Activated CD8-positive, alpha-beta memory T cell treated with anti-CD3 and anti-CD28 coated beads for 24 hours (primary cell): ENCODE measurements around the gene IL18RAP.
A peak's percentile ranks its signal among the peaks of the same experiment; 100 is the strongest.

Experiments
- DNase-seq: peaks from one replicate; pipeline ENCODE4 v3.0.0-alpha.2; 2020

The IL18RAP gene

DNA sequence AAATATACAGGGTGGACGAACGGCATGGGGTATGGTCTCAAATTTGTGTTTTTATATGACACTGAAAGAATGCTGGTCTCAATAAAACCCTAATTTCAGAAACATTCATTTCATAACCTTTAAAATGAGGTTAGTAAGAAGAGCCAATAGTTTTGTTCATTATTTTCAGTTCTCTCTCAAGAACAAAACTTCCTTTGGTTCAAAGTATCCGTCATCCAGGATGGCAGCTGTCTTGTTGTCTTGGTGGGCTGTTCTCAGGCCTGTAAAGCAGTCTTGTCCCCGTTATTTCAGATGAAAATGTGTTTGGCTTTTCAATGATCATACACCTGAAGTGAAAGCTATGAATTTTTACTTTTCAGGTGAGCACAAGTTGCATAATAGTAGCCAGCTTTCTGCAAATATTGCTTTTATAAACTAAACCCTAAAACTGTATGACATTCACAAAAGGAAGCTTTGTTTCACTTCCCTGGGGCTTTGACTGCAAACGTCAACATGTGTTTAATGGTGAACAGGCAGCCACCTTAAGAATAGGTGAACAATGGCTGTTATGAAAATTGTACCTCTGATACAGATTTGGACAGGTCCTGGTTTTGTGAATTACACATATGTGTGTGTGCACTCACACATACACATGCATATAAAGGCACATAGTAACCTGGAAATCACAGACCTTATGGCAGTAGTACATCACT, 2.6 kb downstream of the IL18RAP start:
- no peak for DNase-seq

DNA sequence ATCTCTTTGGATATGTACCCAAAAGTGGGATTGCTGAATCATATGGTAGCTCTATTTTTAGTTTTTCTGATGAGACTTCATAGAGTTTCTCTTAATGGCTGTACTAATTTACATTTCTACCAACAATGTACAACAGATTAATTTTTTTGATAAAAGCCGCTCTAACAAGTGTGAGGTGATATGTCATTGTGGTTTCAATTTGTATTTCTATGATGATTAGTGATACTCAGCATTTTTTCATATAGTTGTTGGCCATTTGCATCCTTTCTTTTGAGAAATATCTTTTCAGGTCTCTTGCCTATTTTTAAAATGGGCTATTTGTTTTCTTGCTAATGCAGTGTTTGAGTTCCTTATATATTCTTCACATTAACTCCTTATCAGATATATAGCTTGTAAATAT, 4.3 kb downstream of the IL18RAP start:
- DNase-seq: no peak

DNA sequence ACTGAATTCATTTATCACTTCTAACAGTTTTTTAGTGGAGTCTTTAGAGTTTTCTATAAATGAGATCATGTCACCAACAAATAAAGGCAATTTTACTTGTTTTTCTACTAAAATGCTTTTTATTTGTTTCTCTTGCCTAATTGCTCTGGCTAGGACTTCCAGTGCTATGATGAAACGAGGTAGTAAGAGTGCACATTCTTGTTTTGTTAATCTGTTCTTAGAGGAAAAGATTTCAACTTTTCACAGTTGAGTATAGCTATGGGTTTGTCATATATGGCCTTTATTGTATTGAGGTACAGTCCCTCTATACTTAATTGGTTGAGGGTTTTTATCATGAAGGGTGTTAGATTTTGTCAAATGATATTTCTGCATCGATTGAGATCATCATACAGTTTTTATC, 5.6 kb downstream of the IL18RAP start:
- no peak for DNase-seq

DNA sequence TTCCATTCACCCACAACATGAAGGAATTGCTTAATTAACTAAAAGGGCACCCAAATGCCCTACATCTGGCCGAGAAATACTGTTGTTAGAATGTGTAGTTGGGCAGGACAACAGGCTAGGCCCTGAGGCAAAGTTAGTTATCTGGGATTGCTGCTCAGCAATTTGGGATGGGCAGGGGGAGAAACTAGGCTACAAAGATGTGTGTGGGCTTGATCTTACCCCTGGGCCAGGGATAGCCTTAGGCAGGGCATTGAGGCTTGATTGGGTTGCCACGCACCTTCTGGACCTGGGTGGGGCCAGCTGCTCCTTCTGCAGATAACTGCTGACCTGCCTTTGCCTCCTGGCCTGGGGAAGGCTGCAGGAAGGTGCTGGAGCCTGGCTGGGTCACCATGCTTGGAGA, 9.4 kb downstream of the IL18RAP start:
- no peak for DNase-seq

DNA sequence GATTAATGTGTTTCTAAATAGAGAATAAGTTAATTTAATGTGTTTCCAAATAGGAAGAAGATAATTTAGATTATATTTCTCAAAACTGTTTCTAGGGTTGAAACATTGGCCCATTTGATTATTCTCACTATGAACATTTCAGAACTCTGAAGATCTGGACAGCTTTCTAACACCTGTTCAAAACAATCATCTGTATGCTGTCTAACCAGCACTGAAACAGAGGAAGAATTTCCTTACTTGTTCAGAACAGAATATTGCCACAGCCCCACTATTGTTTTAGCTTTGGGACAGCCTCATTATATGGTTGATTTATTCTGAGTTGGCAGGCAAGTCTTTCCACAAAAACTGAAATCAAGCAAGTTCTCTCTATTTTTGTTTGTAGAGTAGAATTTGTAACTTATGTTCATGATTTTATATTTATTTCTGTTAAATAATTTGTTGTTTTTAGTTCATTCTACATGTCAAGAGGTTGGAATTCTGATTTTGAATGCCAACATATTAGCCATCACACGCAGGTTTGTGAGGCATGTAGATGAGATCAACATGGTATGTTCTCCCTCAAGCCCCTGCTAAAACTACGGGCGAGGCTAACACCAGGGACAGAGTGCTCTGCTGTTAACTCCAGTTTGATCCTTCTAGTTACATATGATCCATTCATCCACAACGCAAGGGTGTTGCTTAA, 11.2 kb downstream of the IL18RAP start:
- no peak for DNase-seq

GRCh38 chr2:102434655-102435381, 11.9 kb downstream of the IL18RAP start:
- DNase-seq: no peak

GRCh38 chr2:102435741-102436140, 12.8 kb downstream of the IL18RAP start:
- DNase-seq: no peak

- DNase-seq: no peak
These were observed 13.4 kb downstream of the IL18RAP start for GRCh38 chr2:102436323-102436722.

GRCh38 chr2:102437122-102437521, 14.2 kb downstream of the IL18RAP start:
- DNase-seq: no peak

- no peak for DNase-seq
These were observed 15.2 kb downstream of the IL18RAP start for GRCh38 chr2:102438111-102438510.

DNA sequence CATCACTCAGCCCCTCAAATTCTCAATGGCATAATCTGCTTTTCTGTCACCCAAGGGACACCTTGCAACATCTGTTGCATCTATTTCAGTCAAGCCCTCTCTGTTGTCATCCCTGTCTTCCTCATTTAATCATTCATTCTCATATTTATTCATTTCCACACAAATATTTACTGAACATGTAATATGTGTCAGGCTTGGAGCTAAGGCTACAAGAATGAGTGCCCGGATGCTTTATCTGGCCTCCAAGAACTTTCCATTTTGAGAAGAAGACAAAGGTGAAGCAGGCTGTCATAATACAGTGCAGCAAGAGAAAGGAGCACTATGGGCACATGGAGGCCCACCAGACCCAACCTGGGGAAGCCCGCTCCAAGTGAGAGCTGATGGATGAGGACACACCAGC, 15.6 kb downstream of the IL18RAP start:
- DNase-seq: no peak

GRCh38 chr2:102439065-102439695, 16.2 kb downstream of the IL18RAP start:
- DNase-seq: no peak

GRCh38 chr2:102442967-102443828, 20.2 kb downstream of the IL18RAP start:
- DNase-seq: no peak

DNA sequence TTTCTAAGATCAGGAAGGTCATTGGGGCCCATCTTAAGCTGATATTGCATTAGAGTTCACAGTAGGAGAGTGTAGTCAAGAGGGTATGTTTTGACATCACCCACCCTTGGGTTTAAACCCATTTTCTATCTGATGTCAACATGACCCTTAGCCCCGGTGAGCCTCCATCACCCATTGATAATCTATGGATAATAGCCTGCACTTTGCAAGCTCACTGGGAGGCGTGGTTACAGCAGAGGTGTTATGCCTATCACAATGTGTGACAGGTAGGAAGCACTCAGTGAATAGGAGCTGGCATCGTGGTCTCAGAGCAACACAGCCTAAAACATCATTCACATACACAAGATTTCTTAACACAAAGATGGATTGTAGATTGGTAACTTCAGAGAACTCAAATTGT, 21.3 kb downstream of the IL18RAP start:
- no peak for DNase-seq

DNA sequence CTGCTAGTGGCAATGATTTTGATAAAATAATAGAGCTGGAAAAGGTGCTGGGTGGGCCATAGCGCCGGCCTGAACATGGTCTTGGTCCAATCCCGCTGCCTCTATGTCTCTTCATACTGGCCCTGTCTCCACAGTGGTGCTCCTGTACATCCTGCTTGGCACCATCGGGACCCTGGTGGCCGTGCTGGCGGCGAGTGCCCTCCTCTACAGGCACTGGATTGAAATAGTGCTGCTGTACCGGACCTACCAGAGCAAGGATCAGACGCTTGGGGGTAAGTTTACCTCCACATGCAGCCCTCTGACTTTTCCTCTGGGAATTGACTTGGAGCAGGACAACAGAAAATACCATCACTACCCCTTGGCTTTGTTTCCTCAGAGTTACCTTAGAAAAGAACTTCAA, 24.0 kb downstream of the IL18RAP start:
- no peak for DNase-seq

- peak; percentile 82 for DNase-seq
These were observed 26.5 kb downstream of the IL18RAP start for GRCh38 chr2:102449370-102449974.

DNA sequence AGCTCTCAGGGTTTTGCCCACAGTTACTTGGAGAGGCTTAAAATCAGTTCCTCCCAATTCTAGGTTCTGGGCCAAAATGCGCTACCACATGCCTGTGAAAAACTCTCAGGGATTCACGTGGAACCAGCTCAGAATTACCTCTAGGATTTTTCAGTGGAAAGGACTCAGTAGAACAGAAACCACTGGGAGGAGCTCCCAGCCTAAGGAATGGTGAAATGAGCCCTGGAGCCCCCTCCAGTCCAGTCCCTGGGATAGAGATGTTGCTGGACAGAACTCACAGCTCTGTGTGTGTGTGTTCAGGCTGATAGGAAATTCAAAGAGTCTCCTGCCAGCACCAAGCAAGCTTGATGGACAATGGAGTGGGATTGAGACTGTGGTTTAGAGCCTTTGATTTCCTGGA, 29.0 kb downstream of the IL18RAP start:
- DNase-seq: no peak

GRCh38 chr2:102453501-102453900, 30.5 kb downstream of the IL18RAP start:
- DNase-seq: no peak

- DNase-seq: no peak
These were observed 32.2 kb downstream of the IL18RAP start for GRCh38 chr2:102455061-102455670.

- DNase-seq: no peak
These were observed 37.5 kb downstream of the IL18RAP start for GRCh38 chr2:102460467-102460866.

DNA sequence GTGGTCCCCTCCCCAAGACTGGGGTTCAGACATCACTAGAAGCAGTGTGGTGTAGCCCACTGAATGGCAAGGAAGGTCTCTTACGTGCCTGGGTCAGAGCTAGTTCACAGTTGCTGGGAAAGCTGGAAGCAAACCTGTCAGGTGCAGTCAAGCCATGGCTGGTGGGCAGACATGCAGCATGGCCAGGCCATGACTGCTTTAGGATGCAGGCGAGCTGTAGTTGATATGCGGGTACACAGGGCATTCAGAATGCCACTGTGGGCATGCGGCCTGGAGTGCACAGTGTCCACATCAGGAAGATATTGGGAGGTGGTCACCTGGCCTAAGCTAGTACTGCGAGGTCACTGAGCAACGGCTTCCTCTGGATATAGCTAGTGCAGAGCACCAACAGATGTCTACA, 38.2 kb downstream of the IL18RAP start:
- no peak for DNase-seq

- DNase-seq: no peak
These were observed 40.2 kb downstream of the IL18RAP start for GRCh38 chr2:102463160-102463559.
